Panc1 (cell line): ENCODE measurements around the gene ADAM22. TPM values are rescaled to one million over a fixed set of nuclear protein-coding genes. Genes with fewer than 3 reads are reported as not detected.

Experiments used
- ATAC-seq: fragments of 200-7000 bp; cut with Tn5 transposase; 2 replicates; pipeline ENCODE4 v1.9.1; 2020; ENCODE audit warnings: mild to moderate bottlenecking, moderate library complexity
- BruUV-seq: library from RNA; stranded (reverse); fragments of 400-500 nt; replicated peaks from 2 replicates; lab custom pipeline; 2021; lab: Mats Ljungman, UMichigan
- CTCF ChIA-PET: fragments of 300-600 bp; sonication (Branson Sonifier 250); formaldehyde crosslinking; loops from one replicate; lab custom pipeline; 2022; ENCODE audit warnings: antibody characterized with exemption; lab: Charles Lee
- POLR2A ChIA-PET: fragments of 300-600 bp; sonication (Branson Sonifier 250); formaldehyde crosslinking; loops from one replicate; lab custom pipeline; 2022; ENCODE audit warnings: antibody characterized with exemption; lab: Charles Lee
- DNase-seq: peaks from one replicate; pipeline ENCODE4 v3.0.0-alpha.2; 2010; ENCODE audit warnings: low read depth, low spot score
- H3K27ac ChIP-seq: 2 replicates; pipeline ENCODE4 v1.5.1; 2011; ENCODE audit warnings: mild to moderate bottlenecking, low read length, inconsistent platforms
- H3K27me3 ChIP-seq: fragments of 200-500 bp; sonication (Bioruptor generic); 2 replicates; pipeline ENCODE4 v1.6.0; 2014; ENCODE audit warnings: low read length, inconsistent platforms; ENCODE audit not compliant: control insufficient read depth, insufficient read depth
- H3K36me3 ChIP-seq: fragments of 200-500 bp; sonication (Bioruptor generic); 2 replicates; pipeline ENCODE4 v1.5.1; 2014; ENCODE audit warnings: inconsistent platforms, mild to moderate bottlenecking, low read length, moderate library complexity; ENCODE audit not compliant: control insufficient read depth, insufficient read depth
- H3K4me1 ChIP-seq: 2 replicates; pipeline ENCODE4 v1.5.1; 2011; ENCODE audit warnings: inconsistent platforms, mild to moderate bottlenecking, low read length, moderate library complexity; ENCODE audit not compliant: control insufficient read depth, insufficient read depth
- H3K4me3 ChIP-seq, 2 experiments: 2 replicates each; pipeline ENCODE4 v1.5.1; 2011 to 2012; ENCODE audit warnings: low read depth in 2 of 2, low read length in 2 of 2, mild to moderate bottlenecking in 2 of 2, inconsistent platforms in 1 of 2, moderate library complexity in 1 of 2
- H3K9me3 ChIP-seq: fragments of 200-500 bp; sonication (Bioruptor generic); 2 replicates; pipeline ENCODE4 v1.5.1; 2014; ENCODE audit warnings: low read depth, mild to moderate bottlenecking, inconsistent platforms, low read length, moderate library complexity; ENCODE audit not compliant: control insufficient read depth, insufficient read depth
- CTCF ChIP-seq: fragments of 450-650 bp; IDR thresholded peaks from 2 replicates; pipeline ENCODE4 v1.5.1; 2017; ENCODE audit warnings: mild to moderate bottlenecking
- POLR2AphosphoS5 ChIP-seq: IDR thresholded peaks from 2 replicates; pipeline ENCODE4 v1.6.1; 2012; ENCODE audit warnings: mild to moderate bottlenecking, low read depth, low read length, moderate library complexity
- SIN3A ChIP-seq: IDR thresholded peaks from 2 replicates; pipeline ENCODE4 v1.6.1; 2012; ENCODE audit warnings: low read depth, mild to moderate bottlenecking, low read length, moderate library complexity, borderline replicate concordance; ENCODE audit not compliant: insufficient read depth
- TCF7L2 ChIP-seq: IDR thresholded peaks from 2 replicates; pipeline ENCODE4 v1.6.1; 2011; ENCODE audit warnings: mild to moderate bottlenecking, low read depth, low read length, inconsistent platforms
- in situ Hi-C: cut with HindIII; loops from 2 replicates; pipeline ENCODE4 v1.10.0; 2016; ENCODE audit warnings: low sequenced_read_pairs, low pct_unique_long_range_greater_than_20kb
- intact Hi-C: fragments of 100-400 bp; cut with micrococcal nuclease; formaldehyde crosslinking; loops from one replicate; pipeline ENCODE4 v1.10.0; 2022; ENCODE audit not compliant: unreplicated experiment
- total RNA-seq: library from RNA; stranded (reverse); gene quantifications from one replicate; pipeline ENCODE4 v1.2.1, GENCODE V29; 2021; ENCODE audit not compliant: unreplicated experiment
- TF ChIP-seq, protein P1 (sequence below), 2 experiments: IDR thresholded peaks; 2 replicates each; pipeline ENCODE4 v1.6.1; 2011 to 2012; ENCODE audit warnings: low read depth in 2 of 2, control low read depth in 1 of 2, low read length in 1 of 2, mild to moderate bottlenecking in 1 of 2, moderate library complexity in 1 of 2; ENCODE audit not compliant: insufficient read depth in 1 of 2

The ADAM22 gene
- total RNA-seq, 1 experiment from 2014 or later: 4.2 TPM

DNA sequence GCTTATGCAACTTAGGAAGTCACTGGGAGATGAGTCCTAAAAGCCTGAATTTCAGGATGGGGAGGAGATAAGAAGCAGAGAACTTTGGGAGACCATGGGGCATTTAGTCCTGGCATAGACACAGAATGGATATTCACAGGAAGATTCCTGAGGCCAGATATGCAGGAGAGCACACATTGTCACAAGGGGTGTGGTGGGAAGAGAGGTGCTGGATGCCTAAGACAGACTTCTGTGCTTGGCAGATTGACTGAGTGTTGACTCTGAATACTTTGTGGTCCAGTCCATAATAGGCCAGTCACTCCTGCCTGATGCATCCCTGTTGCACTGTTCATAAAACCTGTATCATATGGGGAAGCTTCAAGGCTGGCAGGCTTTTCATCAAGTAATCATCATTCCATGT lies 267.3 kb downstream of the ADAM22 start:
- intact Hi-C loops (no loop called here), in situ Hi-C loops (no loop called here)
- no TSS peak for BruUV-seq
- no peak for TF ChIP-seq SIN3A
- no peak for TF ChIP-seq TCF7L2
- no peak for TF ChIP-seq CTCF
- no peak for TF ChIP-seq POLR2AphosphoS5
- DNase-seq: no peak
- POLR2A ChIA-PET: no interaction called here
- Histone ChIP-seq H3K36me3 (peaks cover 10% of the 10 kb centered on the region), H3K27me3 (no peaks in the 10 kb centered on the region), H3K4me1 (no peaks in the 10 kb centered on the region; the same call in 1 of the 2 replicates), H3K4me3 (no peak overlapping the region), H3K27ac (no peak overlapping the region), H3K9me3 (no peaks in the 10 kb centered on the region)
- CTCF ChIA-PET: no interaction called here
- ATAC-seq: no peak; the same call in 1 of the 2 replicates

- H3K9me3 ChIP-seq: no peaks in the 10 kb centered on the region
- intact Hi-C loops (no loop called here), in situ Hi-C loops (no loop called here)
- ChIA-PET CTCF (no interaction called here), POLR2A (interaction anchor here (0.6 kb wide), 1 partner anchor 1231 kb away, joined by 3 read pairs; no protein-coding TSS in a partner anchor)
- no peaks in the 10 kb centered on the region; the same call in 1 of the 2 replicates for H3K4me1 ChIP-seq
- H3K4me3 ChIP-seq: no peak overlapping the region
- peaks cover 16% of the 10 kb centered on the region for H3K36me3 ChIP-seq
- H3K27me3 ChIP-seq: no peaks in the 10 kb centered on the region
- ATAC-seq (no peak), DNase-seq (no peak)
- no peak for TF ChIP-seq SIN3A
- TF ChIP-seq, protein P1, sequence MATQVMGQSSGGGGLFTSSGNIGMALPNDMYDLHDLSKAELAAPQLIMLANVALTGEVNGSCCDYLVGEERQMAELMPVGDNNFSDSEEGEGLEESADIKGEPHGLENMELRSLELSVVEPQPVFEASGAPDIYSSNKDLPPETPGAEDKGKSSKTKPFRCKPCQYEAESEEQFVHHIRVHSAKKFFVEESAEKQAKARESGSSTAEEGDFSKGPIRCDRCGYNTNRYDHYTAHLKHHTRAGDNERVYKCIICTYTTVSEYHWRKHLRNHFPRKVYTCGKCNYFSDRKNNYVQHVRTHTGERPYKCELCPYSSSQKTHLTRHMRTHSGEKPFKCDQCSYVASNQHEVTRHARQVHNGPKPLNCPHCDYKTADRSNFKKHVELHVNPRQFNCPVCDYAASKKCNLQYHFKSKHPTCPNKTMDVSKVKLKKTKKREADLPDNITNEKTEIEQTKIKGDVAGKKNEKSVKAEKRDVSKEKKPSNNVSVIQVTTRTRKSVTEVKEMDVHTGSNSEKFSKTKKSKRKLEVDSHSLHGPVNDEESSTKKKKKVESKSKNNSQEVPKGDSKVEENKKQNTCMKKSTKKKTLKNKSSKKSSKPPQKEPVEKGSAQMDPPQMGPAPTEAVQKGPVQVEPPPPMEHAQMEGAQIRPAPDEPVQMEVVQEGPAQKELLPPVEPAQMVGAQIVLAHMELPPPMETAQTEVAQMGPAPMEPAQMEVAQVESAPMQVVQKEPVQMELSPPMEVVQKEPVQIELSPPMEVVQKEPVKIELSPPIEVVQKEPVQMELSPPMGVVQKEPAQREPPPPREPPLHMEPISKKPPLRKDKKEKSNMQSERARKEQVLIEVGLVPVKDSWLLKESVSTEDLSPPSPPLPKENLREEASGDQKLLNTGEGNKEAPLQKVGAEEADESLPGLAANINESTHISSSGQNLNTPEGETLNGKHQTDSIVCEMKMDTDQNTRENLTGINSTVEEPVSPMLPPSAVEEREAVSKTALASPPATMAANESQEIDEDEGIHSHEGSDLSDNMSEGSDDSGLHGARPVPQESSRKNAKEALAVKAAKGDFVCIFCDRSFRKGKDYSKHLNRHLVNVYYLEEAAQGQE (IDR thresholded peaks at IDR 0.05; ENCODE audit: insufficient read depth in 1 of 2, low read depth in 2 of 2, low read length in 1 of 2): no peak
- TF ChIP-seq TCF7L2: no peak
- TF ChIP-seq POLR2AphosphoS5: no peak
- TF ChIP-seq CTCF: no peak
- H3K27ac ChIP-seq: no peak overlapping the region
- BruUV-seq: no TSS peak
Measured at GRCh38 chr7:88202278-88202677, 268.2 kb downstream of the ADAM22 start.
